A549 (cell line): ENCODE results near the gene EXOSC6. TPM values are rescaled to one million over a fixed set of nuclear protein-coding genes. Genes with fewer than 3 reads are reported as not detected.
"Not testable (repeated sequence)": the region's sequence is repeated elsewhere in the genome, so short reads cannot be mapped to it uniquely, and the experiment has no call there.

ENCODE experiments used
- ATAC-seq, 2 experiments: fragments of 200-7000 bp in 1 of 2; fragments of >200 bp in 1 of 2; cut with Nextera tagmentation in 1 of 2; cut with Tn5 transposase in 1 of 2; 3 replicates each; pipeline versions ENCODE4 v1.8.0 to v1.9.1; 2018 to 2020; ENCODE audit warnings: mild to moderate bottlenecking in 1 of 2, moderate library complexity in 1 of 2
- CTCF ChIA-PET: fragments of 300-600 bp; sonication (Branson Sonifier 250); formaldehyde crosslinking; extraction: SDS; loops from one replicate; lab custom pipeline; 2021; ENCODE audit warnings: antibody characterized with exemption, inconsistent platforms; lab: Yijun Ruan, JAX
- POLR2A ChIA-PET: fragments of 350-600 bp; formaldehyde crosslinking; extraction: SDS; loops from one replicate; lab custom pipeline; 2021; ENCODE audit warnings: antibody characterized with exemption, inconsistent platforms; lab: Yijun Ruan, JAX
- DNase-seq, 2 experiments: peaks; one replicate each; pipeline versions ENCODE4 v3.0.0 to v3.0.0-alpha.2; 2011 to 2016; ENCODE audit warnings: low read depth in 1 of 2, low spot score in 1 of 2
- FAIRE-seq: peaks from 2 replicates; lab custom pipeline; 2011; peaks lifted over from hg19 to GRCh38; lab: Jason Lieb, UNC
- H3K27ac ChIP-seq, 2 experiments: fragments of >200 bp; sonication (Bioruptor Twin); formaldehyde crosslinking; 3 replicates each; pipeline ENCODE4 v1.5.1; 2016 to 2017
- H3K4me1 ChIP-seq: fragments of >200 bp; sonication (Bioruptor Twin); formaldehyde crosslinking; 3 replicates; pipeline ENCODE4 v1.6.1; 2016
- H3K4me2 ChIP-seq: fragments of >200 bp; sonication (Bioruptor Twin); formaldehyde crosslinking; 3 replicates; pipeline ENCODE4 v1.6.1; 2016
- H3K4me3 ChIP-seq: fragments of >200 bp; sonication (Bioruptor Twin); formaldehyde crosslinking; 3 replicates; pipeline ENCODE4 v1.5.1; 2016
- H3K9me3 ChIP-seq: fragments of >200 bp; sonication (Bioruptor Twin); formaldehyde crosslinking; 3 replicates; pipeline ENCODE4 v1.6.1; 2016
- BCL3 ChIP-seq: fragments of >200 bp; sonication (Bioruptor Twin); formaldehyde crosslinking; IDR thresholded peaks from 3 replicates; pipeline ENCODE4 v1.6.1; 2016
- CHD2 ChIP-seq: fragments of 150-350 bp; IDR thresholded peaks from 2 replicates; pipeline ENCODE4 v1.6.1; 2014; ENCODE audit warnings: low read length; ENCODE audit not compliant: partially characterized antibody
- EHF ChIP-seq: fragments of 250-450 bp; sonication (Bioruptor Pico); IDR thresholded peaks from 2 replicates; pipeline ENCODE4 v1.5.0; 2020; ENCODE audit warnings: mild to moderate bottlenecking
- EP300 ChIP-seq, 2 experiments: fragments of >200 bp; sonication (Bioruptor Twin); formaldehyde crosslinking; IDR thresholded peaks; 2 replicates in 1 of 2; 3 replicates in 1 of 2; pipeline ENCODE4 v1.6.1; 2016 to 2017
- FOXS1 ChIP-seq: fragments of 250-450 bp; sonication (Bioruptor Pico); IDR thresholded peaks from 2 replicates; pipeline ENCODE4 v1.5.0; 2020; ENCODE audit warnings: mild to moderate bottlenecking, moderate library complexity
- JUNB ChIP-seq: fragments of >200 bp; sonication (Bioruptor Twin); formaldehyde crosslinking; IDR thresholded peaks from 2 replicates; pipeline ENCODE4 v1.6.1; 2016
- KDM5A ChIP-seq: fragments of 200-600 bp; sonication (generic); IDR thresholded peaks from 2 replicates; pipeline ENCODE4 v1.6.1; 2016; ENCODE audit warnings: antibody characterized with exemption, mild to moderate bottlenecking
- MAX ChIP-seq: IDR thresholded peaks from 2 replicates; pipeline ENCODE4 v1.6.1; 2012
- RCOR1 ChIP-seq: fragments of 150-350 bp; IDR thresholded peaks from 2 replicates; pipeline ENCODE4 v1.6.1; 2014; ENCODE audit warnings: antibody characterized with exemption, low read length, low read depth
- SMC3 ChIP-seq: fragments of >200 bp; sonication (Bioruptor Twin); formaldehyde crosslinking; IDR thresholded peaks from 3 replicates; pipeline ENCODE4 v1.6.1; 2018; ENCODE audit warnings: inconsistent platforms
- SREBF2 ChIP-seq: fragments of 450-650 bp; IDR thresholded peaks from 2 replicates; pipeline ENCODE4 v1.6.1; 2014; ENCODE audit warnings: mild to moderate bottlenecking, moderate library complexity
- USF2 ChIP-seq: fragments of 450-650 bp; IDR thresholded peaks from 2 replicates; pipeline ENCODE4 v1.6.1; 2014; ENCODE audit warnings: antibody characterized with exemption
- ZNF302 ChIP-seq: fragments of 250-450 bp; sonication (Bioruptor Pico); IDR thresholded peaks from 2 replicates; pipeline ENCODE4 v1.9.0; 2021; ENCODE audit warnings: inconsistent platforms, mild to moderate bottlenecking, moderate library complexity
- WGBS: methylation state at CpG from one replicate; pipeline ENCODE4 v1.1.6; 2017; ENCODE audit errors: missing lambda C conversion rate; 5-methylcytosine and 5-hydroxymethylcytosine counted together
- polyA plus RNA-seq, 4 experiments: library from polyadenylated mRNA; depleted of rRNA in 3 of 4; stranded (reverse); fragments of >200 nt; fragmentation: RNase III in 1 of 4; extraction: RNeasy Plus Mini Kit Qiagen cat#74134 plus additional on column Dnase treatment in 1 of 4; gene quantifications; 2 replicates in 3 of 4; 3 replicates in 1 of 4; pipeline ENCODE4 v1.2.3, GENCODE V29; 2011 to 2017
- TF ChIP-seq, protein P1 (sequence below): fragments of 200-600 bp; sonication (generic); IDR thresholded peaks from 2 replicates; pipeline ENCODE4 v1.6.1; 2016; ENCODE audit warnings: antibody characterized with exemption, mild to moderate bottlenecking, moderate library complexity

Gene EXOSC6
- polyA plus RNA-seq, 2 of the 4 experiments (the other 2 are of a cell fraction) = 12.2 to 15.0 TPM

DNA sequence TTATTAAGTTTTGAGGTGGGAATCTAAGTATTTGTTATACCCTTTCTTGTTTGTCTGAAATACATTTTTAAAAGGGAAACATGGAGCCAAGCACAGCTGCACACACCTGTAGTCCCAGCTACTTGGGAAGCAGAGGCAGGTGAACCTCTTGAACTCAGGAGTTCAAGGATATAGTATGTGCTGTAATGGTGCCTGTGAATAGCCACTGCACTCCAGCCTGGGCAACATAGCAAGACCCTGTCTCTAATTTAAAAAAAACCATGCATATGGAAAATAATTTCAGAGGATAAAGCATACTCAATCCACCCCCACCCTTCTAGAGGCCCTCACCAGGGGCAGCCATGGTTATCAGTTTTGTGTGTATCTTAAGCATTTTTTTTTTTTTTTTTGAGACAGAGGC is 43.9 kb upstream of the EXOSC6 start:
- Histone ChIP-seq H3K4me1 (peaks cover 5% of the 10 kb centered on the region), H3K27ac (no peak overlapping the region), H3K4me2 (no peak overlapping the region), H3K4me3 (no peak overlapping the region), H3K9me3 (peaks cover under 1% of the 10 kb centered on the region; the same call in 2 of the 3 replicates)
- ATAC-seq (no peak), DNase-seq (no peak), FAIRE-seq (no peak)
- TF ChIP-seq USF2 (no peak), SMC3 (no peak), SREBF2 (no peak), ZNF302 (no peak), CHD2 (no peak), KDM5A (no peak), EP300 (IDR thresholded peaks at IDR 0.05) (no peak), EHF (CRISPR knock-in tag) (no peak), JUNB (no peak), FOXS1 (CRISPR knock-in tag) (no peak)
- ChIA-PET POLR2A (interaction anchor here (1.2 kb wide), 1 partner anchor 51 kb away, joined by 6 read pairs; the partner anchor contains the start of gene DDX19A), CTCF (interaction anchor here (1.1 kb wide), 1 partner anchor 12 kb away, joined by 3 read pairs; no protein-coding TSS in a partner anchor)

DNA sequence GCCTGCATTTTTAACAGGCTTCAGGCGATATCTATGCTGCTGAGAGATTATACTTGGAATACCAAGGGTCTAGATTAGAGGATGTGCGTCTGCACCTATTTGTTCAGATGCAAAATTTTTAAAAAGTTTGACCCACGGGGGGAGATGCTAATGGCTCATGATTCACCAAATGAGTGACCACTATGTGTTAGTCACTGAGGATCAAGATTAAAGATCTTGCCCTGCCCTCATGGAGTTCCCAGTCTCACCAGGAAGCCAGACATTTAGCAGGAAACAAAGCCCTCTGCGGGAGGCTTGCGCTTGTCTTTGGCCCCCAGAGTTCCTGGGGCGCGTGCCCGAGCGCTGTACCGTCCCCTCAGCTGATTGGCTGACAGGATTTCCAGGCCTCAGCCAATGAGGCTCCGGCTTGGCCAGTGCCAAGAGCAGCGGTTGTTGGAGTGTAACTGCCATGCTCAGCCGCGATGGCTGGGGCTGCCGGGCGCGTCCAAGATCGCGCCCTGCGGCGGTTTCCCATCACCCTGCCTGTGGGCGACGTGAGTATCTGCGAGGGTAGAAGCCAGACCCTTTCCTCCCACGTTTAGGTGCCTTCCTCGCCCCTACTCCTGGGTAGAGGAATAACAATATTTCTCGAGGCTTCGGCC is 42.8 kb upstream of the EXOSC6 start:
- peaks cover 9% of the 10 kb centered on the region for H3K4me1 ChIP-seq
- whole genome bisulfite sequencing = 79% methylated on average over 26 of the region's 28 CpGs
- ATAC-seq (no peak), FAIRE-seq (no peak), DNase-seq (no peak)
- H3K4me2 ChIP-seq = no peak overlapping the region
- no peaks in the 10 kb centered on the region for H3K9me3 ChIP-seq
- CTCF ChIA-PET = no interaction called here
- H3K4me3 ChIP-seq = no peak overlapping the region
- H3K27ac ChIP-seq = no peak overlapping the region
- TF ChIP-seq MAX (no peak), RCOR1 (no peak), BCL3 (no peak)
- TF ChIP-seq, protein P1, sequence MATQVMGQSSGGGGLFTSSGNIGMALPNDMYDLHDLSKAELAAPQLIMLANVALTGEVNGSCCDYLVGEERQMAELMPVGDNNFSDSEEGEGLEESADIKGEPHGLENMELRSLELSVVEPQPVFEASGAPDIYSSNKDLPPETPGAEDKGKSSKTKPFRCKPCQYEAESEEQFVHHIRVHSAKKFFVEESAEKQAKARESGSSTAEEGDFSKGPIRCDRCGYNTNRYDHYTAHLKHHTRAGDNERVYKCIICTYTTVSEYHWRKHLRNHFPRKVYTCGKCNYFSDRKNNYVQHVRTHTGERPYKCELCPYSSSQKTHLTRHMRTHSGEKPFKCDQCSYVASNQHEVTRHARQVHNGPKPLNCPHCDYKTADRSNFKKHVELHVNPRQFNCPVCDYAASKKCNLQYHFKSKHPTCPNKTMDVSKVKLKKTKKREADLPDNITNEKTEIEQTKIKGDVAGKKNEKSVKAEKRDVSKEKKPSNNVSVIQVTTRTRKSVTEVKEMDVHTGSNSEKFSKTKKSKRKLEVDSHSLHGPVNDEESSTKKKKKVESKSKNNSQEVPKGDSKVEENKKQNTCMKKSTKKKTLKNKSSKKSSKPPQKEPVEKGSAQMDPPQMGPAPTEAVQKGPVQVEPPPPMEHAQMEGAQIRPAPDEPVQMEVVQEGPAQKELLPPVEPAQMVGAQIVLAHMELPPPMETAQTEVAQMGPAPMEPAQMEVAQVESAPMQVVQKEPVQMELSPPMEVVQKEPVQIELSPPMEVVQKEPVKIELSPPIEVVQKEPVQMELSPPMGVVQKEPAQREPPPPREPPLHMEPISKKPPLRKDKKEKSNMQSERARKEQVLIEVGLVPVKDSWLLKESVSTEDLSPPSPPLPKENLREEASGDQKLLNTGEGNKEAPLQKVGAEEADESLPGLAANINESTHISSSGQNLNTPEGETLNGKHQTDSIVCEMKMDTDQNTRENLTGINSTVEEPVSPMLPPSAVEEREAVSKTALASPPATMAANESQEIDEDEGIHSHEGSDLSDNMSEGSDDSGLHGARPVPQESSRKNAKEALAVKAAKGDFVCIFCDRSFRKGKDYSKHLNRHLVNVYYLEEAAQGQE = no peak
- POLR2A ChIA-PET = no interaction called here

DNA sequence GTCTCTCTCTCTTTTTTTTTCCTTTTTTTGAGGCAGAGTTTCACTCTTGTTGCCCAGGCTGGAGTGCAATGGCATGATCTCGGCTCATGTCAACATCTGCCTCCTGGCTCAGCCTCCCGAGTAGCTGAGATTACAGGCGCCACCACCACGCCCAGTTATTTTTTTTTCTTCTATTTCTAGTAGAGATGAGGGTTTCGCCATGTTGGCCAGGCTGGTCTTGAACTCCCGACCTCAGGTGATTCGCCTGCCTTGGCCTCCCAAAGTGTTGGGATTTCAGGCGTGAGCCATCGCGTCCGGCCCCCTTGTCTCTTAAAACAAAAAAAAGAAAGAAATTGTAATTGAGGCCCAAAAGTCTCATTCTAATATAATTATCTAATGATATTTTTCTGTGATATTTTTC is 40.4 kb upstream of the EXOSC6 start:
- WGBS = 92% methylated on average over 11 of the region's 11 CpGs
- ATAC-seq, FAIRE-seq, H3K4me3 ChIP-seq, H3K9me3 ChIP-seq, DNase-seq, POLR2A ChIA-PET, H3K4me1 ChIP-seq, H3K4me2 ChIP-seq: not testable (repeated sequence)
- CTCF ChIA-PET = interaction anchor here (0.8 kb wide), 1 partner anchor 232 kb away, joined by 3 read pairs; no protein-coding TSS in a partner anchor
- peak overlapping the region in 1 of 2 experiments; percentile 35; a peak in 1 of 6 replicates for H3K27ac ChIP-seq
